ENCODE data around the gene ERFE. TPM values are rescaled to one million over a fixed set of nuclear protein-coding genes. Genes with fewer than 3 reads are reported as not detected.

The ERFE gene
- total and polyA plus RNA-seq, 12 donors = 0.10 to 0.36 (median 0.11) TPM; not detected in 9

GRCh38 chr2:238162251-238162845 is 3.6 kb downstream of the ERFE start:
- Histone ChIP-seq H3K4me1 (replicated peaks in 1 of 2) (peaks cover 0 to 4% of the 10 kb centered on the region in 2 donors), H3K9me3 (replicated peaks in 1 of 3) (no peaks in the 10 kb centered on the region), H3K4me3 (no peak overlapping the region), H3K36me3 (replicated peaks in 1 of 2) (no peaks in the 10 kb centered on the region), H3K27ac (no peak overlapping the region), H3K27me3 (peaks cover 16% of the 10 kb centered on the region)
- WGBS, 4 donors = 79 to 100% (median 82%) methylated on average over 2 to 14 of the region's 14 CpGs
- intact Hi-C loops (cut with DNase I) = no loop called here
- peak in 1 of 7 donors; percentile 2 for DNase-seq
- TF ChIP-seq POLR2A (IDR thresholded peaks at IDR 0.05) = no peak
- TF ChIP-seq, protein P1, sequence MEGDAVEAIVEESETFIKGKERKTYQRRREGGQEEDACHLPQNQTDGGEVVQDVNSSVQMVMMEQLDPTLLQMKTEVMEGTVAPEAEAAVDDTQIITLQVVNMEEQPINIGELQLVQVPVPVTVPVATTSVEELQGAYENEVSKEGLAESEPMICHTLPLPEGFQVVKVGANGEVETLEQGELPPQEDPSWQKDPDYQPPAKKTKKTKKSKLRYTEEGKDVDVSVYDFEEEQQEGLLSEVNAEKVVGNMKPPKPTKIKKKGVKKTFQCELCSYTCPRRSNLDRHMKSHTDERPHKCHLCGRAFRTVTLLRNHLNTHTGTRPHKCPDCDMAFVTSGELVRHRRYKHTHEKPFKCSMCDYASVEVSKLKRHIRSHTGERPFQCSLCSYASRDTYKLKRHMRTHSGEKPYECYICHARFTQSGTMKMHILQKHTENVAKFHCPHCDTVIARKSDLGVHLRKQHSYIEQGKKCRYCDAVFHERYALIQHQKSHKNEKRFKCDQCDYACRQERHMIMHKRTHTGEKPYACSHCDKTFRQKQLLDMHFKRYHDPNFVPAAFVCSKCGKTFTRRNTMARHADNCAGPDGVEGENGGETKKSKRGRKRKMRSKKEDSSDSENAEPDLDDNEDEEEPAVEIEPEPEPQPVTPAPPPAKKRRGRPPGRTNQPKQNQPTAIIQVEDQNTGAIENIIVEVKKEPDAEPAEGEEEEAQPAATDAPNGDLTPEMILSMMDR (IDR thresholded peaks at IDR 0.05) = no peak

DNA sequence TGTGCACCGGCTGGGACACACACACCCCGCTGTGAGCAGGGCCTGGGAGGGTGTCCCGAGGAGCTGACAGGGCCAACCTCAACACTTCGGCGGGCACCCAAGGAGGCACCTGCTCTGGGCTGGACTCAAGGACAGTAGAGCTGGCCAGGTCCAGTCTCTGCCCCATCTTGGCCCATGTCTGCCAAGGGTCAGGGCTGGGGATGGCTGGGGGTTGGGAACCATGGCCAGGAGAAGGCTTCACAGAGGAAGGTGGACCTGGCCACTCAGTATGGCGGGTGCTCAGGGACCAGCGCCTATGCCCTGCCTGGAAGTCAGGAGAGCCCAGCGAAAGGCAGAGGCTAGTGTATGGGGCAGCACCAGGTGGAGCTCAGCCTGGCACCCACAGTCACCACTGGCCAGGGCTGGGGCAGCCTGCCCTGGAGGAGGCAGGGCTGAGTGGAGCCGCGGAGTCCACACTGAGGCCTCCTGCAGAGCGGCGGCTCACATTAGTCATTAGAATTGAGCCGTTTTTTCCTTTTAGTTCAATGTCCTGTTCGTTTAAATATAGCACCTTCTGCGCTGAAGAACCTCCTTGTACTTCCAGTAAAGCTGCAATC is 4.2 kb downstream of the ERFE start:
- no peaks in the 10 kb centered on the region for H3K36me3 ChIP-seq (replicated peaks in 1 of 2)
- no peaks in the 10 kb centered on the region for H3K9me3 ChIP-seq (replicated peaks in 1 of 3)
- intact Hi-C loops (cut with DNase I) = no loop called here
- WGBS, 4 donors = 37 to 68% (median 65%) methylated on average over 9 to 15 of the region's 15 CpGs
- H3K4me1 ChIP-seq (replicated peaks in 1 of 2) = peaks cover 0 to 4% of the 10 kb centered on the region in 2 donors
- H3K27ac ChIP-seq = no peak overlapping the region
- H3K4me3 ChIP-seq = no peak overlapping the region
- no peak for TF ChIP-seq POLR2A (IDR thresholded peaks at IDR 0.05)
- TF ChIP-seq, protein P1 (IDR thresholded peaks at IDR 0.05) = no peak
- peaks cover 16% of the 10 kb centered on the region for H3K27me3 ChIP-seq
- DNase-seq = peak in 1 of 7 donors; percentile 5

- TF ChIP-seq POLR2A (IDR thresholded peaks at IDR 0.05) = no peak
- TF ChIP-seq, protein P1 (IDR thresholded peaks at IDR 0.05) = no peak
- Histone ChIP-seq H3K9me3 (replicated peaks in 1 of 3) (no peaks in the 10 kb centered on the region), H3K27me3 (peaks cover 16% of the 10 kb centered on the region), H3K4me3 (no peak overlapping the region), H3K27ac (no peak overlapping the region), H3K36me3 (replicated peaks in 1 of 2) (peaks cover 0 to 4% of the 10 kb centered on the region in 2 donors), H3K4me1 (replicated peaks in 1 of 2) (peaks cover 0 to 4% of the 10 kb centered on the region in 2 donors)
- intact Hi-C loops (cut with DNase I) = no loop called here
- peak in 1 of 7 donors; percentile 7 for DNase-seq
- WGBS, 4 donors = 4 to 12% (median 7%) methylated on average over 4 to 95 of the region's 95 CpGs
Observed at GRCh38 chr2:238163481-238164198, 4.9 kb downstream of the ERFE start.

GRCh38 chr2:238164906-238165287 is 6.1 kb downstream of the ERFE start:
- H3K4me1 ChIP-seq (replicated peaks in 1 of 2) = peaks cover 0 to 4% of the 10 kb centered on the region in 2 donors
- TF ChIP-seq, protein P1 (IDR thresholded peaks at IDR 0.05) = no peak
- no peak for TF ChIP-seq POLR2A (IDR thresholded peaks at IDR 0.05)
- no peak overlapping the region for H3K4me3 ChIP-seq
- peaks cover 0 to 16% of the 10 kb centered on the region in 2 donors for H3K36me3 ChIP-seq (replicated peaks in 1 of 2)
- H3K9me3 ChIP-seq (replicated peaks in 1 of 3) = no peaks in the 10 kb centered on the region
- H3K27ac ChIP-seq = no peak overlapping the region
- H3K27me3 ChIP-seq = peaks cover 16% of the 10 kb centered on the region
- WGBS, 4 donors = 78 to 96% (median 89%) methylated on average over 6 to 8 of the region's 8 CpGs
- DNase-seq = peak in 1 of 7 donors; percentile 8
- intact Hi-C loops (cut with DNase I) = no loop called here

Measured in adrenal gland (tissue), 12 donors.